K562 treated with DMSO at 1 percent for 24 hours (cell line): ENCODE results near the gene NPPB. TPM values are rescaled to one million over a fixed set of nuclear protein-coding genes. Genes with fewer than 3 reads are reported as not detected.

Experiments
- total RNA-seq: library from RNA; unstranded; fragments of 300-600 nt; gene quantifications from 2 replicates; pipeline ENCODE4 v1.2.3, GENCODE V29; 2022; ENCODE audit warnings: low read depth; ENCODE audit not compliant: insufficient read depth

NPPB gene
- total RNA-seq, result not detected in 2 replicates

GRCh38 chr1:11858613-11858967 lies at the start of gene NPPB:
NPPB (minus strand) TSS chr1:11858945; CDS start chr1:11858833, 112 bp downstream.

GRCh38 chr1:11847667-11848372 lies 10.9 kb downstream of the NPPB start, which contains the start of gene NPPA:
NPPA (minus strand) TSS chr1:11847783; CDS start chr1:11847684, 99 bp downstream.

Other genes with a start within 250 kb of the NPPB start
- gene FBXO2, start 204.5 kb downstream of the NPPB start, total RNA-seq, result 7.5 and 10.0 TPM in 2 replicates
- gene FBXO44, start 204.1 kb downstream of the NPPB start, total RNA-seq, result 15.2 and 17.6 TPM in 2 replicates
- 45.8 and 46.7 TPM in 2 replicates for gene FBXO6, start 194.7 kb downstream of the NPPB start, total RNA-seq
- 284 and 286 TPM in 2 replicates for gene MAD2L2, start 177.8 kb downstream of the NPPB start, total RNA-seq
- not detected in 2 replicates for gene DRAXIN, start 167.2 kb downstream of the NPPB start, total RNA-seq
- gene AGTRAP, start 122.8 kb downstream of the NPPB start, total RNA-seq, result 195 and 209 TPM in 2 replicates
- 0.19 and 11.9 TPM in 2 replicates for gene C1orf167, start 96.8 kb downstream of the NPPB start, total RNA-seq
- 98.0 and 102 TPM in 2 replicates for gene MTHFR, start 53.0 kb downstream of the NPPB start, total RNA-seq
- gene CLCN6, start 52.8 kb downstream of the NPPB start, total RNA-seq, result 8.8 and 11.3 TPM in 2 replicates
- gene NPPA, start 11.2 kb downstream of the NPPB start, total RNA-seq, result not detected in 2 replicates
- 172 TPM in 2 replicates for gene KIAA2013, start 67.5 kb upstream of the NPPB start, total RNA-seq
- gene PLOD1, start 75.8 kb upstream of the NPPB start, total RNA-seq, result 193 and 194 TPM in 2 replicates
- 93.2 and 95.6 TPM in 2 replicates for gene MFN2, start 121.5 kb upstream of the NPPB start, total RNA-seq
- gene MIIP, start 160.6 kb upstream of the NPPB start, total RNA-seq, result 130 and 160 TPM in 2 replicates
- 8.5 and 12.9 TPM in 2 replicates for gene TNFRSF8, start 204.4 kb upstream of the NPPB start, total RNA-seq